RWPE2 (cell line): ENCODE results near the gene RMDN2.

Source experiments
- ATAC-seq: fragments of 200-7000 bp; cut with Tn5 transposase; 3 replicates; pipeline ENCODE4 v1.9.1; 2021; ENCODE audit warnings: low read depth
- DNase-seq: peaks from one replicate; pipeline ENCODE4 v3.0.0-alpha.2; 2020; ENCODE audit warnings: low spot score
- H3K27ac ChIP-seq: fragments of 450-650 bp; 2 replicates; pipeline ENCODE4 v1.5.1; 2017; ENCODE audit warnings: mild to moderate bottlenecking; ENCODE audit not compliant: poor library complexity, severe bottlenecking
- H3K27me3 ChIP-seq: fragments of 250-450 bp; sonication (Bioruptor Pico); 2 replicates; pipeline ENCODE4 v1.5.1; 2021; ENCODE audit warnings: mild to moderate bottlenecking, moderate library complexity; ENCODE audit not compliant: insufficient read depth, poor library complexity, severe bottlenecking
- H3K36me3 ChIP-seq: fragments of 250-450 bp; sonication (Bioruptor Pico); 2 replicates; pipeline ENCODE4 v1.5.1; 2020; ENCODE audit warnings: low read depth, mild to moderate bottlenecking, moderate library complexity
- H3K4me1 ChIP-seq: fragments of 250-450 bp; sonication (Bioruptor Pico); 2 replicates; pipeline ENCODE4 v1.5.1; 2021; ENCODE audit warnings: mild to moderate bottlenecking, moderate library complexity; ENCODE audit not compliant: insufficient read depth, poor library complexity, severe bottlenecking
- H3K4me3 ChIP-seq: fragments of 250-450 bp; sonication (Bioruptor Pico); 2 replicates; pipeline ENCODE4 v1.5.1; 2021; ENCODE audit warnings: mild to moderate bottlenecking, moderate library complexity; ENCODE audit not compliant: severe bottlenecking
- H3K9me3 ChIP-seq: fragments of 250-450 bp; sonication (Bioruptor Pico); 2 replicates; pipeline ENCODE4 v1.5.1; 2021; ENCODE audit warnings: mild to moderate bottlenecking, moderate library complexity; ENCODE audit not compliant: severe bottlenecking
- TF ChIP-seq, protein P1 (sequence below): fragments of 450-650 bp; IDR thresholded peaks from one replicate; pipeline ENCODE4 v1.5.1; 2017; ENCODE audit warnings: mild to moderate bottlenecking, moderate library complexity; ENCODE audit not compliant: poor library complexity, severe bottlenecking

The RMDN2 gene

DNA sequence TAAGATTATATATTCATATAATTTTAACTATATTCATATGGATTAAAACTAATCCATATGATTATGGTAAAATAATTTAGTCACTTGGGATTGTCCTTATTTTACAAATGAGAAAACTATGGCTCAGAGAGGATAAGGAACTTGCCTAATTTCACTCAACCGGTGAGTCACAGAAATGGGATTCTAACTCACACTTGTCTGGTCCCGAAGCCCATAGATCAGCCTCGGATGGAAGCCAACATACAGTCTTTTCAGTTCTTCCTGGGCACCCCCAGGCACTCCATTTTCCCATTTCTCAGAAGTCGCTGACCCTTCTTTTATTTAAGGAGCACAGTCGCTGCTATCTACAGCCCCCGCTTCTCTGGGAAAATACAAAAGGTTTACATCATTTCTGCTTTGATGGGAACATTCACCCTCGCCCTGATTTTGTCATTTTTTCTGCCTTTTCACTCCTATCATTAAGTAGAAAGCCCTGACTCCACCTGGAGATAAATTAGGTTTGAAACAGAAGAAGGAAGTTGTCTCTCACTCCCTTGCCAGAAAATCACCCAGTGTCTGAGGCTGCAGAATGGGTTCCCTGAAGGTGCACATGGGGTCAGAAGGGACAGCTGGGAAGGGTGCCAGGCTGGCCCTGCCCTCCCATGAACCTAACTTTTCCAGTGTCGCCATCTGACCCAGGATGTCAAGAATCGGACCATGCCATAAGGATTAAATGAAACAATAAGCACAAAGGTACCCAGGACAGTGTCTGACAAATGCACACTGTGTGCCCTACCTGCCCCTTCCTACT is 114.2 kb downstream of the RMDN2 start:
- ATAC-seq = no peak
- TF ChIP-seq, protein P1, sequence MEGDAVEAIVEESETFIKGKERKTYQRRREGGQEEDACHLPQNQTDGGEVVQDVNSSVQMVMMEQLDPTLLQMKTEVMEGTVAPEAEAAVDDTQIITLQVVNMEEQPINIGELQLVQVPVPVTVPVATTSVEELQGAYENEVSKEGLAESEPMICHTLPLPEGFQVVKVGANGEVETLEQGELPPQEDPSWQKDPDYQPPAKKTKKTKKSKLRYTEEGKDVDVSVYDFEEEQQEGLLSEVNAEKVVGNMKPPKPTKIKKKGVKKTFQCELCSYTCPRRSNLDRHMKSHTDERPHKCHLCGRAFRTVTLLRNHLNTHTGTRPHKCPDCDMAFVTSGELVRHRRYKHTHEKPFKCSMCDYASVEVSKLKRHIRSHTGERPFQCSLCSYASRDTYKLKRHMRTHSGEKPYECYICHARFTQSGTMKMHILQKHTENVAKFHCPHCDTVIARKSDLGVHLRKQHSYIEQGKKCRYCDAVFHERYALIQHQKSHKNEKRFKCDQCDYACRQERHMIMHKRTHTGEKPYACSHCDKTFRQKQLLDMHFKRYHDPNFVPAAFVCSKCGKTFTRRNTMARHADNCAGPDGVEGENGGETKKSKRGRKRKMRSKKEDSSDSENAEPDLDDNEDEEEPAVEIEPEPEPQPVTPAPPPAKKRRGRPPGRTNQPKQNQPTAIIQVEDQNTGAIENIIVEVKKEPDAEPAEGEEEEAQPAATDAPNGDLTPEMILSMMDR = no peak
- no peak overlapping the region for H3K27ac ChIP-seq

DNA sequence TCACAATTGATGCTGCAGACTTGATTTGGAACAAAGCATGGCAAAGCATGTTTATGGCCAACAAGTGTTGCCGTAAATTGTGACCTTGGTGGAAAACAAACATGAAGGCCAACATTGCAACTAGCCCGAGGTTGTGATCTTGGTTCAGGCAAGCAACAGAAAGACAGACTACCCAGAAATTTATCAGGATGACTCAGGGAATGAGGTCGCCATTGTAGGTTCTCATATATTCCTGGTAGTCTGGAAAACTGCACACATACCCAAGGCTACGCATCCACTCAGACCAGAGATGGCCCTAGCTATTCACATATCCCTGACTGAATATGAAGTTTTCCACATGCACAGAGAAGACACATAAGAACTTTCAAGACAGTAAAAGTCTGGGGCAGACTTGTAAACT is 120.7 kb downstream of the RMDN2 start:
- no peak for DNase-seq
- no peak for ATAC-seq
- no peaks in the 10 kb centered on the region for H3K9me3 ChIP-seq
- no peak overlapping the region for H3K27ac ChIP-seq
- no peaks in the 10 kb centered on the region for H3K36me3 ChIP-seq
- no peak overlapping the region for H3K4me3 ChIP-seq
- TF ChIP-seq, protein P1 = no peak
- H3K4me1 ChIP-seq = no peaks in the 10 kb centered on the region
- H3K27me3 ChIP-seq = no peaks in the 10 kb centered on the region

More for the DNA sequence above, 114.2 kb downstream of the RMDN2 start:
- Histone ChIP-seq H3K4me3 (no peak overlapping the region), H3K4me1 (no peaks in the 10 kb centered on the region), H3K9me3 (no peaks in the 10 kb centered on the region), H3K36me3 (no peaks in the 10 kb centered on the region), H3K27me3 (peaks cover 15% of the 10 kb centered on the region)
- DNase-seq = no peak

DNA sequence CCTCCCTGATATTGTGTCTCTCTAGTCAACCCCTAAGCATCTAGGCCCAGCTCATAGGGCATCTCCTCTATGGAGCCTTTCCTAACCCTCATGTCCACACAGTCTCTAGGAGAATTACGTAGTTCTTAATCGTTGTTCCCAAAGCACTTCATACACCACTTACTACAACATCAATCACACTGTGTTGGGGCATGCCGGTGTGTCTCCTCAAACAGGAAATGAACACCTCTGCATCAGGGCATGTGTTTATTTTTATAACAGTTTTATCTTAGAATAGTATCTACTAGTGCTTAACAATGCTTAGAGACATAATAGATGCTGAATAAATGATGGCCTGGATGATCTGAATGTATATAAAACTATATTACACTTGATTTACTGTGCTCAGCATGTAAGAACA is 131.1 kb downstream of the RMDN2 start:
- DNase-seq (no peak), ATAC-seq (peak; percentile 59)
- Histone ChIP-seq H3K36me3 (no peaks in the 10 kb centered on the region), H3K27ac (no peak overlapping the region), H3K27me3 (no peaks in the 10 kb centered on the region), H3K9me3 (no peaks in the 10 kb centered on the region), H3K4me1 (peaks cover 4% of the 10 kb centered on the region), H3K4me3 (no peak overlapping the region)
- TF ChIP-seq, protein P1 = no peak

DNA sequence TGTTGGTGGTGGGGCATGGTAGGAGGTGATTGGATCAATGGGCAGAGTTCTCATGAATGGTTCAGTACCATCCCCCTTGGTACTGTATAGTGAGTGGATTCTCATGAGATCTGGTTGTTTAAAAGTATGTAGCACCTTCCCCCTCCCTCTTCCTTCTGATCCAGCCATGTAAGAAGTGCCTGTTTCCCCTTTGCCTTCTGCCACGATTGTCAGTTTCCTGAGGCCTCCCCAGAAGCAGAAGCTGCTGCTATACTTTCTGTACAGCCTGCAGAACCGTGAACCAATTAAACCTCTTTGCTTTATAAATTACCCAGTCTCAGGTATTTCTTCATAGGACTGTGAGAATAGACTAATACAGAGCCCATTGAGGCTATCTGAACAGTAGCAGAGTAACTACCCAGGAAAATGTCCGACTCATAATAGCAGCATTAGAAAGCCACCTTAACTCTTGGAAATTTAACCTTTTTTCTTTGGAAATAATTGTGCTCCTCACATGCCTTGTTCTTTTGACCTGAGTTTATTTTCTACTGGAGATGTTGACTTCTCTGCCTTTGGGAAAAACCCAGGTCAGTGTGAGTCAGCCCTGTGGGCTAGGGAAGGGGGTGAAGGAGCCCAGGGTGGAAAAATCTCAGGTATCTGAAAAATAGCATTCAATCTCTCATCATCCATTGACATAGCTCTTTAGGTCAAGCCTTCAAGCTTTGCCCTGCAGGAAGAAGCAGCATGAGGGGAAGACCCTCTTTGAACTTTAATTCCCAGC is 132.7 kb downstream of the RMDN2 start:
- H3K27ac ChIP-seq = no peak overlapping the region
- H3K36me3 ChIP-seq = no peaks in the 10 kb centered on the region
- DNase-seq (no peak), ATAC-seq (peak; percentile 78)
- H3K4me3 ChIP-seq = no peak overlapping the region
- H3K4me1 ChIP-seq = peaks cover 4% of the 10 kb centered on the region
- TF ChIP-seq, protein P1 = no peak
- H3K9me3 ChIP-seq = no peaks in the 10 kb centered on the region
- no peaks in the 10 kb centered on the region for H3K27me3 ChIP-seq
